Measurements from ENCODE around the gene CTAGE9. TPM values are rescaled to one million over a fixed set of nuclear protein-coding genes. Genes with fewer than 3 reads are reported as not detected.

Gene CTAGE9
- total RNA-seq, 4 donors from 2014 or later: not detected

DNA sequence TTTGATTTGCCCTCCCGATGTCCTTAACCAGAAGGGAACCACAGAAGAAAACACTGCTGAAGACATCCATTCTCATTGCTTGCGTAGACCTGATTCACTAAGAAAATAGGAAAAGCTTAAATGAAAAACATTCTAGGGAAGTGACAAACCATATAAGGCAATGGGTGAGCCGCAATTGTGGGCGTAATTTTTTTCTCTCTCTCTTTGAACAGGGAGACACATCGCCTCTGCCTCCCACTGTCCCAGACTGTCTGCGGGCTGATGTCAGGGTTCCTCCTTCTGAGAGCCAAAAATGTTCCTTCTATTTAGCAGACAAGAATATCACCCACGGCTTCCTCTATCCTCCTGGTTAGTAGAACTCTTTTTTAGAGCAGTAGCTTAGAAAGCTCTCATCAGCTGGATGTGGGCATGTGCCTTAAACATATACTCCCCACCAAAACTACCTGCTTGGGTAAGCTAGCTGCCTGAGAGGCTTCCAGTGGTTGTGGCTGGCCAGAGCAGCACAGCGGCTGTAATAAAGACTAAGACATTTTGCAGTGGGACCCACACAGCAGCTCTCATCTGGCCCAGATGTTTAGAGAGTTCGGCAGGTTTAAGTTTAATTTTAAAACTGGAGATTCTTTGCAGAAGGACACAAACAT, 22.7 kb upstream of the CTAGE9 start:
- Histone ChIP-seq H3K4me3 (no peak overlapping the region), H3K27me3 (no peaks in the 10 kb centered on the region), H3K4me1 (no peaks in the 10 kb centered on the region), H3K36me3 (no peaks in the 10 kb centered on the region), H3K9me3 (no peaks in the 10 kb centered on the region), H3K27ac (replicated peaks in 1 of 4) (no peak overlapping the region)
- TF ChIP-seq, protein P1, sequence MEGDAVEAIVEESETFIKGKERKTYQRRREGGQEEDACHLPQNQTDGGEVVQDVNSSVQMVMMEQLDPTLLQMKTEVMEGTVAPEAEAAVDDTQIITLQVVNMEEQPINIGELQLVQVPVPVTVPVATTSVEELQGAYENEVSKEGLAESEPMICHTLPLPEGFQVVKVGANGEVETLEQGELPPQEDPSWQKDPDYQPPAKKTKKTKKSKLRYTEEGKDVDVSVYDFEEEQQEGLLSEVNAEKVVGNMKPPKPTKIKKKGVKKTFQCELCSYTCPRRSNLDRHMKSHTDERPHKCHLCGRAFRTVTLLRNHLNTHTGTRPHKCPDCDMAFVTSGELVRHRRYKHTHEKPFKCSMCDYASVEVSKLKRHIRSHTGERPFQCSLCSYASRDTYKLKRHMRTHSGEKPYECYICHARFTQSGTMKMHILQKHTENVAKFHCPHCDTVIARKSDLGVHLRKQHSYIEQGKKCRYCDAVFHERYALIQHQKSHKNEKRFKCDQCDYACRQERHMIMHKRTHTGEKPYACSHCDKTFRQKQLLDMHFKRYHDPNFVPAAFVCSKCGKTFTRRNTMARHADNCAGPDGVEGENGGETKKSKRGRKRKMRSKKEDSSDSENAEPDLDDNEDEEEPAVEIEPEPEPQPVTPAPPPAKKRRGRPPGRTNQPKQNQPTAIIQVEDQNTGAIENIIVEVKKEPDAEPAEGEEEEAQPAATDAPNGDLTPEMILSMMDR (IDR thresholded peaks at IDR 0.05): no peak
- no peak for TF ChIP-seq EP300 (IDR thresholded peaks at IDR 0.05)
- TF ChIP-seq POLR2AphosphoS5 (IDR thresholded peaks at IDR 0.05): no peak
- TF ChIP-seq POLR2A (IDR thresholded peaks at IDR 0.05; ENCODE audit: low read depth): no peak
- 75% methylated on average over 9 of the region's 9 CpGs for WGBS
- no peak for DNase-seq (ENCODE audit: extremely low spot score)
- intact Hi-C loops (cut with DNase I): no loop called here

DNA sequence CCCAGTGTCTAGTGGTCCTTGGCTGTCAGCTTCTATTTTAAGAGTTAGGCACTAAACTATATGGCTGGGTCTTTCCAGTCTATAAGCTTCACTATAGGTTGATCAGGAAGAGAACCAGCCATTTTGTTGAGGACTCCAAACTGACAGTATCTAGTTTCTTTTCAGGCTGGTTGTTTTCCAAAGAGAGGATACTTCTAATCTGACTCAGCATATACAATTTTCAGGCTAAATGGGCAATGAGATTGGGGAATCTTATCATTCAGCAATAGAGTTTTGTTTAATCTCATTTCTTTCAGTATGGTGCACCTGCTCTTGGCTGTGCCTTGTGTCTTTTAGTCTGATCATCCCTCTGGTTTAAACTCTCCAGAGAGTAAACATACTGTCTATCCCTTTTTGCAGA, 20.4 kb upstream of the CTAGE9 start:
- no peaks in the 10 kb centered on the region for H3K36me3 ChIP-seq
- intact Hi-C loops (cut with DNase I): no loop called here
- H3K27ac ChIP-seq (replicated peaks in 1 of 4): no peak overlapping the region
- no peaks in the 10 kb centered on the region for H3K4me1 ChIP-seq
- no peak for TF ChIP-seq EP300 (IDR thresholded peaks at IDR 0.05)
- TF ChIP-seq, protein P1 (IDR thresholded peaks at IDR 0.05): no peak
- TF ChIP-seq POLR2A (IDR thresholded peaks at IDR 0.05; ENCODE audit: low read depth): no peak
- no peak for TF ChIP-seq POLR2AphosphoS5 (IDR thresholded peaks at IDR 0.05)
- no peaks in the 10 kb centered on the region for H3K27me3 ChIP-seq
- H3K9me3 ChIP-seq: peaks cover 0 to 2% (median 0%) of the 10 kb centered on the region in 4 donors
- H3K4me3 ChIP-seq: no peak overlapping the region
- no peak for DNase-seq (ENCODE audit: extremely low spot score)

- intact Hi-C loops (cut with DNase I): no loop called here
- Histone ChIP-seq H3K36me3 (no peaks in the 10 kb centered on the region), H3K27ac (replicated peaks in 1 of 4) (no peak overlapping the region), H3K4me3 (no peak overlapping the region), H3K9me3 (peaks cover 0 to 2% (median 0%) of the 10 kb centered on the region in 4 donors), H3K27me3 (no peaks in the 10 kb centered on the region), H3K4me1 (no peaks in the 10 kb centered on the region)
- whole genome bisulfite sequencing: 65% methylated on average over 5 of the region's 5 CpGs
- TF ChIP-seq, protein P1 (IDR thresholded peaks at IDR 0.05): no peak
- TF ChIP-seq POLR2A (IDR thresholded peaks at IDR 0.05; ENCODE audit: low read depth): no peak
- TF ChIP-seq EP300 (IDR thresholded peaks at IDR 0.05): no peak
- TF ChIP-seq POLR2AphosphoS5 (IDR thresholded peaks at IDR 0.05): no peak
- no peak for DNase-seq (ENCODE audit: extremely low spot score)
Measured at GRCh38 chr6:131730264-131730663, 19.4 kb upstream of the CTAGE9 start.

GRCh38 chr6:131729550-131729949, 18.7 kb upstream of the CTAGE9 start:
- no peaks in the 10 kb centered on the region for H3K36me3 ChIP-seq
- 73% methylated on average over 4 of the region's 4 CpGs for WGBS
- no peaks in the 10 kb centered on the region for H3K27me3 ChIP-seq
- H3K4me1 ChIP-seq: no peaks in the 10 kb centered on the region
- H3K27ac ChIP-seq (replicated peaks in 1 of 4): no peak overlapping the region
- peaks cover 0 to 2% (median 0%) of the 10 kb centered on the region in 4 donors for H3K9me3 ChIP-seq
- no peak for TF ChIP-seq POLR2A (IDR thresholded peaks at IDR 0.05; ENCODE audit: low read depth)
- H3K4me3 ChIP-seq: no peak overlapping the region
- intact Hi-C loops (cut with DNase I): no loop called here
- DNase-seq (ENCODE audit: extremely low spot score): no peak

- Histone ChIP-seq H3K4me1 (no peaks in the 10 kb centered on the region), H3K27ac (replicated peaks in 1 of 4) (no peak overlapping the region), H3K36me3 (no peaks in the 10 kb centered on the region), H3K27me3 (no peaks in the 10 kb centered on the region), H3K9me3 (peaks cover 0 to 2% (median 0%) of the 10 kb centered on the region in 4 donors), H3K4me3 (no peak overlapping the region)
- DNase-seq (ENCODE audit: extremely low spot score): no peak
- TF ChIP-seq POLR2A (IDR thresholded peaks at IDR 0.05; ENCODE audit: low read depth) (no peak), POLR2AphosphoS5 (IDR thresholded peaks at IDR 0.05) (no peak), EP300 (IDR thresholded peaks at IDR 0.05) (no peak)
- TF ChIP-seq, protein P1 (IDR thresholded peaks at IDR 0.05): no peak
- intact Hi-C loops (cut with DNase I): no loop called here
- WGBS: 73% methylated on average over 3 of the region's 3 CpGs
Measured at GRCh38 chr6:131728296-131728939, 17.6 kb upstream of the CTAGE9 start.

All from esophagus muscularis mucosa (tissue), 4 donors.